ENCODE measurements around the gene CDK12. TPM values are rescaled to one million over a fixed set of nuclear protein-coding genes. Genes with fewer than 3 reads are reported as not detected.

Gene CDK12
- total and polyA plus RNA-seq, 3 experiments from 2014 or later, result 5.6 to 91.8 (median 86.9) TPM

GRCh38 chr17:39579318-39580081, 118.2 kb downstream of the CDK12 start:
- H3K4me1 ChIP-seq (ENCODE audit: insufficient read depth, low read length), result no peaks in the 10 kb centered on the region
- no peaks in the 10 kb centered on the region for H3K9me3 ChIP-seq (ENCODE audit: low read length)
- peaks cover 7 to 9% of the 10 kb centered on the region in 2 donors for H3K27me3 Mint-ChIP-seq
- no peaks in the 10 kb centered on the region for H3K36me3 ChIP-seq (ENCODE audit: insufficient read depth, low read length)
- H3K4me3 Mint-ChIP-seq, result no peak overlapping the region
- no peaks in the 10 kb centered on the region for H3K9me3 Mint-ChIP-seq
- ChIA-PET POLR2A (interaction anchor here (0.6 kb wide), 1 partner anchor 523 kb away, joined by 4 read pairs; no protein-coding TSS in a partner anchor), CTCF (no interaction called here)
- no peaks in the 10 kb centered on the region for H3K4me1 Mint-ChIP-seq
- H3K27ac Mint-ChIP-seq, result no peak overlapping the region
- no peak overlapping the region for H3K4me3 ChIP-seq (ENCODE audit: low read length)
- H3K27me3 ChIP-seq (ENCODE audit: insufficient read depth, low read length, poor library complexity, severe bottlenecking), result no peaks in the 10 kb centered on the region
- DNase-seq, result no peak
- peaks cover 3 to 5% (median 4%) of the 10 kb centered on the region in 3 donors for H3K36me3 Mint-ChIP-seq
- no peak overlapping the region for H3K27ac ChIP-seq (ENCODE audit: low read depth, low read length)

GRCh38 chr17:39580082-39580468, 118.8 kb downstream of the CDK12 start:
- H3K4me1 ChIP-seq (ENCODE audit: insufficient read depth, low read length), result no peaks in the 10 kb centered on the region
- no peak overlapping the region for H3K4me3 ChIP-seq (ENCODE audit: low read length)
- H3K9me3 ChIP-seq (ENCODE audit: low read length), result no peaks in the 10 kb centered on the region
- DNase-seq, result no peak
- H3K27me3 Mint-ChIP-seq, result peaks cover 1 to 9% of the 10 kb centered on the region in 2 donors
- no peaks in the 10 kb centered on the region for H3K27me3 ChIP-seq (ENCODE audit: insufficient read depth, low read length, poor library complexity, severe bottlenecking)
- CTCF ChIA-PET, result no interaction called here
- no peaks in the 10 kb centered on the region for H3K4me1 Mint-ChIP-seq
- no peak overlapping the region for H3K4me3 Mint-ChIP-seq
- H3K27ac ChIP-seq (ENCODE audit: low read depth, low read length), result no peak overlapping the region
- no peaks in the 10 kb centered on the region for H3K9me3 Mint-ChIP-seq
- H3K36me3 Mint-ChIP-seq, result peaks cover 3 to 7% (median 4%) of the 10 kb centered on the region in 3 donors
- H3K36me3 ChIP-seq (ENCODE audit: insufficient read depth, low read length), result no peaks in the 10 kb centered on the region
- POLR2A ChIA-PET, result no interaction called here
- no peak overlapping the region for H3K27ac Mint-ChIP-seq

DNA sequence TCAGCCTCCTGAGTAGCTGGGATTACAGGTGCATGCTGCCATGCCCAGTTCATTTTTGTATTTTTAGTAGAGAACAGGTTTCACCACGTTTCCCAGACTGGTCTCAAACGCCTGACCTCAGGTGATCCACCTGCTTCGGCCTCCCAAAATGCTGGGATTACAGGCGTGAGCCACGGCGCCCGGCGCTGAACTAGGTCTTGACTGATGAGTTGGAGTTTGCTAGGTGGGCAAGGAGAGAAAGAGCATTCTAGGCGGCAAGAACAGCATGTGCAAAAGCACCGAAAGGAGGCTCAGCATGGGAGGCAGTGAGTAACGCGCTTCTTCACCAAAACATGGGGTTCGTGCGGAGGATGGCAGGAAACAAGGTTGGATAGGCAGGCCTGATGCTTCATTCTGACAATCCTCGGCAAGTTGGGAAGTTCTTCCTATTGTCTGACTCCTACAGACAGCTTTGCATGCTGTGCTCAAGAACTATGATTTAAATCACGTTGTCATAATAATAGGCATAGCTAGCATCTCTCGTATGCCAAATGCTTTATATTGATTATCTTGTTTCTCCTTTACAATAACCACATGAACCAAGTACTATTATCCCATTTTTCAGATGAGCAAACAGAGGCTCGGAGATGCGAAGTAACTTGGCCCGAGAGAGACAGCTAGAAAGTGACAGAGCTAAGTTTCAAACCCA, 119.9 kb downstream of the CDK12 start:
- ChIA-PET CTCF (no interaction called here), POLR2A (no interaction called here)
- H3K4me3 ChIP-seq (ENCODE audit: low read length), result no peak overlapping the region

DNA sequence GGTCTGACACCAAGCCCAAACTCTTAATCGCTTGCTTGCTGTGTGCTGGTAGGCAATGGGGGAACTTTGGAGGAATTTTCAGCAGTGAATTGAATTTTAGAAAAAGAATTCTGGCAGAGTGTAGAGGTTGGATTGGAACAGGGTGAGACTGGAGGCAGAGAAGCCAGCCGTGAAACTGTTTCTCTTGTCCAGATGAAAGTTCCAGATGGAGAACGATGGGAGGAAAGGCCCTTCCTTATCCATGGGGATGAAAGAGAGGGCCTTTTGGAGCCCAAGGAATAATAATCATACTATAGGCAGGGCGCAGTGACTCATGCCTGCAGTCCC, 120.4 kb downstream of the CDK12 start:
- CTCF ChIA-PET, result no interaction called here
- no peaks in the 10 kb centered on the region for H3K27me3 ChIP-seq (ENCODE audit: insufficient read depth, low read length, poor library complexity, severe bottlenecking)
- Mint-ChIP-seq H3K4me3 (no peak overlapping the region), H3K27me3 (peaks cover 0 to 9% of the 10 kb centered on the region in 2 donors), H3K27ac (no peak overlapping the region), H3K36me3 (peaks cover 3 to 7% (median 4%) of the 10 kb centered on the region in 3 donors), H3K9me3 (no peaks in the 10 kb centered on the region), H3K4me1 (no peaks in the 10 kb centered on the region)
- POLR2A ChIA-PET, result no interaction called here
- H3K4me1 ChIP-seq (ENCODE audit: insufficient read depth, low read length), result no peaks in the 10 kb centered on the region
- no peak overlapping the region for H3K27ac ChIP-seq (ENCODE audit: low read depth, low read length)
- no peaks in the 10 kb centered on the region for H3K9me3 ChIP-seq (ENCODE audit: low read length)
- no peaks in the 10 kb centered on the region for H3K36me3 ChIP-seq (ENCODE audit: insufficient read depth, low read length)
- DNase-seq, result no peak
- no peak overlapping the region for H3K4me3 ChIP-seq (ENCODE audit: low read length)

More for the DNA sequence above, 119.9 kb downstream of the CDK12 start:
- no peaks in the 10 kb centered on the region for H3K27me3 ChIP-seq (ENCODE audit: insufficient read depth, low read length, poor library complexity, severe bottlenecking)
- H3K9me3 Mint-ChIP-seq, result no peaks in the 10 kb centered on the region
- H3K4me1 ChIP-seq (ENCODE audit: insufficient read depth, low read length), result no peaks in the 10 kb centered on the region
- peaks cover 3 to 7% (median 4%) of the 10 kb centered on the region in 3 donors for H3K36me3 Mint-ChIP-seq
- H3K27ac ChIP-seq (ENCODE audit: low read depth, low read length), result no peak overlapping the region
- peaks cover 0 to 9% of the 10 kb centered on the region in 2 donors for H3K27me3 Mint-ChIP-seq
- no peaks in the 10 kb centered on the region for H3K4me1 Mint-ChIP-seq
- H3K27ac Mint-ChIP-seq, result no peak overlapping the region
- no peaks in the 10 kb centered on the region for H3K36me3 ChIP-seq (ENCODE audit: insufficient read depth, low read length)
- no peaks in the 10 kb centered on the region for H3K9me3 ChIP-seq (ENCODE audit: low read length)
- no peak overlapping the region for H3K4me3 Mint-ChIP-seq
- no peak for DNase-seq

- Histone ChIP-seq H3K4me1 (ENCODE audit: insufficient read depth, low read length) (no peaks in the 10 kb centered on the region), H3K9me3 (ENCODE audit: low read length) (no peaks in the 10 kb centered on the region), H3K36me3 (ENCODE audit: insufficient read depth, low read length) (no peaks in the 10 kb centered on the region), H3K4me3 (ENCODE audit: low read length) (no peak overlapping the region), H3K27ac (ENCODE audit: low read depth, low read length) (no peak overlapping the region), H3K27me3 (ENCODE audit: insufficient read depth, low read length, poor library complexity, severe bottlenecking) (no peaks in the 10 kb centered on the region)
- ChIA-PET CTCF (interaction anchor here (1.3 kb wide), 1 partner anchor 39 kb away, joined by 5 read pairs; no protein-coding TSS in a partner anchor), POLR2A (no interaction called here)
- DNase-seq, result no peak
- Mint-ChIP-seq H3K27ac (peak overlapping the region in 1 of 8 donors; percentile 69), H3K36me3 (peaks cover 3 to 7% (median 4%) of the 10 kb centered on the region in 3 donors), H3K4me1 (no peaks in the 10 kb centered on the region), H3K27me3 (peaks cover under 1 to 9% of the 10 kb centered on the region in 2 donors), H3K9me3 (no peaks in the 10 kb centered on the region), H3K4me3 (no peak overlapping the region)
Observed at GRCh38 chr17:39582658-39583057, 121.4 kb downstream of the CDK12 start.

Other genes starting within 250 kb of the CDK12 start
- not detected for gene STAC2, start 235.5 kb upstream of the CDK12 start, total RNA-seq
- gene STAC2, start 235.5 kb upstream of the CDK12 start, polyA plus RNA-seq, result not detected
- gene FBXL20, start 59.9 kb upstream of the CDK12 start, total RNA-seq, result 10 to 100 TPM; 20.9 to 21.4 TPM
- gene FBXL20, start 59.9 kb upstream of the CDK12 start, polyA plus RNA-seq, result 4.4 TPM
- 10 to 100 TPM; 85.1 to 87.3 TPM for gene MED1, start 10.2 kb upstream of the CDK12 start, total RNA-seq
- gene MED1, start 10.2 kb upstream of the CDK12 start, polyA plus RNA-seq, result 22.0 TPM
- not detected for gene NEUROD2, start 146.4 kb downstream of the CDK12 start, total RNA-seq
- gene NEUROD2, start 146.4 kb downstream of the CDK12 start, polyA plus RNA-seq, result not detected
- not detected for gene PPP1R1B, start 165.5 kb downstream of the CDK12 start, total RNA-seq
- gene PPP1R1B, start 165.5 kb downstream of the CDK12 start, polyA plus RNA-seq, result not detected
- 10 to 100 TPM; 71.4 to 74.1 TPM for gene STARD3, start 175.7 kb downstream of the CDK12 start, total RNA-seq
- 44.5 TPM for gene STARD3, start 175.7 kb downstream of the CDK12 start, polyA plus RNA-seq
- gene TCAP, start 203.9 kb downstream of the CDK12 start, total RNA-seq, result 1 to 10 TPM in 1 of 2 experiments, under 1 TPM in 1; 0.97 to 1.6 TPM
- gene TCAP, start 203.9 kb downstream of the CDK12 start, polyA plus RNA-seq, result not detected
- not detected for gene PNMT, start 207.0 kb downstream of the CDK12 start, total RNA-seq
- 0.39 TPM for gene PNMT, start 207.0 kb downstream of the CDK12 start, polyA plus RNA-seq
- 10 to 100 TPM; 11.8 to 12.1 TPM for gene PGAP3, start 226.6 kb downstream of the CDK12 start, total RNA-seq
- 22.4 TPM for gene PGAP3, start 226.6 kb downstream of the CDK12 start, polyA plus RNA-seq
- 1 to 10 TPM; 3.6 to 3.9 TPM for gene ERBB2, start 238.6 kb downstream of the CDK12 start, total RNA-seq
- gene ERBB2, start 238.6 kb downstream of the CDK12 start, polyA plus RNA-seq, result 2.4 TPM